ENCODE data around the gene CACNA2D3. TPM values are rescaled to one million over a fixed set of nuclear protein-coding genes. Genes with fewer than 3 reads are reported as not detected.

CACNA2D3 gene
- polyA plus RNA-seq, 2 of the 4 experiments (the other 2 are of a cell fraction): 0.04 to 0.05 TPM

DNA sequence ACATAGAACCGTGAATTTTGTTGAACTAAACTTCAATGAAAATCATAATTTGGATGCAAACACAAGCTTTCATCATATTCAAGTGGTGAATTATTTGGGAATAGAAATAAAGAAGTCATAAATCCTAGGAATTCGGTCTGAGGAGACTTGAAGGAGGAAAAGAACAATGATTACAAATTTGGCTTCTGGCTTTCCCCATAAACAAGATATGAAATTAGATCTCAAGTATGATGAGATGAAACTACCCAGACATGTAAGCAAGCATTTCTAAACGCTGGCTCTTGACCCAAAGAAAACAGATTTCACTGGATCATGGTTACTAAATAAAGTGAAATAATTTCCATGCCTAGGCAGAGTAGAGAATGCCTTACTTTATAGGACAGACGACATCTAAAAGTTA, 952.4 kb downstream of the CACNA2D3 start:
- H3K4me2 ChIP-seq: no peak overlapping the region
- H3K9me3 ChIP-seq: no peaks in the 10 kb centered on the region
- no peak for FAIRE-seq
- H3K27ac ChIP-seq: no peak overlapping the region
- ChIA-PET CTCF (no interaction called here), POLR2A (no interaction called here)
- no peak overlapping the region for H3K4me3 ChIP-seq
- TF ChIP-seq MAFK (IDR thresholded peaks at IDR 0.05; ENCODE audit: partially characterized antibody) (no peak), NFE2L2 (conservative IDR thresholded peaks at IDR 0.05; ENCODE audit: low read length) (no peak), ZFP36 (IDR thresholded peaks at IDR 0.05; ENCODE audit: borderline replicate concordance, partially characterized antibody) (no peak), SMC3 (IDR thresholded peaks at IDR 0.05) (no peak), JUN (IDR thresholded peaks at IDR 0.05) (no peak), POLR2AphosphoS2 (conservative IDR thresholded peaks at IDR 0.05; ENCODE audit: low read length) (no peak), RNF2 (IDR thresholded peaks at IDR 0.05; ENCODE audit: borderline replicate concordance, low read depth) (no peak), RARB (CRISPR knock-in tag; IDR thresholded peaks at IDR 0.05) (no peak), HOXB13 (CRISPR knock-in tag; IDR thresholded peaks at IDR 0.05; ENCODE audit: low read depth) (no peak), NR3C1 (IDR thresholded peaks at IDR 0.05) (no peak), ESRRA (IDR thresholded peaks at IDR 0.05; ENCODE audit: borderline replicate concordance, low read length) (no peak), FOSB (CRISPR knock-in tag; IDR thresholded peaks at IDR 0.05) (no peak), RAD21 (conservative IDR thresholded peaks at IDR 0.05 in 1 of 2, IDR thresholded peaks at IDR 0.05 in 1 of 2) (no peak), GATA3 (IDR thresholded peaks at IDR 0.05; ENCODE audit: borderline replicate concordance) (no peak)
- TF ChIP-seq, protein P1, sequence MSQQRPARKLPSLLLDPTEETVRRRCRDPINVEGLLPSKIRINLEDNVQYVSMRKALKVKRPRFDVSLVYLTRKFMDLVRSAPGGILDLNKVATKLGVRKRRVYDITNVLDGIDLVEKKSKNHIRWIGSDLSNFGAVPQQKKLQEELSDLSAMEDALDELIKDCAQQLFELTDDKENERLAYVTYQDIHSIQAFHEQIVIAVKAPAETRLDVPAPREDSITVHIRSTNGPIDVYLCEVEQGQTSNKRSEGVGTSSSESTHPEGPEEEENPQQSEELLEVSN (IDR thresholded peaks at IDR 0.05; ENCODE audit: borderline replicate concordance, low read depth): no peak
- TF ChIP-seq, protein P2, sequence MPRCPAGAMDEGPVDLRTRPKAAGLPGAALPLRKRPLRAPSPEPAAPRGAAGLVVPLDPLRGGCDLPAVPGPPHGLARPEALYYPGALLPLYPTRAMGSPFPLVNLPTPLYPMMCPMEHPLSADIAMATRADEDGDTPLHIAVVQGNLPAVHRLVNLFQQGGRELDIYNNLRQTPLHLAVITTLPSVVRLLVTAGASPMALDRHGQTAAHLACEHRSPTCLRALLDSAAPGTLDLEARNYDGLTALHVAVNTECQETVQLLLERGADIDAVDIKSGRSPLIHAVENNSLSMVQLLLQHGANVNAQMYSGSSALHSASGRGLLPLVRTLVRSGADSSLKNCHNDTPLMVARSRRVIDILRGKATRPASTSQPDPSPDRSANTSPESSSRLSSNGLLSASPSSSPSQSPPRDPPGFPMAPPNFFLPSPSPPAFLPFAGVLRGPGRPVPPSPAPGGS (IDR thresholded peaks at IDR 0.05): no peak
- TF ChIP-seq, protein P3, sequence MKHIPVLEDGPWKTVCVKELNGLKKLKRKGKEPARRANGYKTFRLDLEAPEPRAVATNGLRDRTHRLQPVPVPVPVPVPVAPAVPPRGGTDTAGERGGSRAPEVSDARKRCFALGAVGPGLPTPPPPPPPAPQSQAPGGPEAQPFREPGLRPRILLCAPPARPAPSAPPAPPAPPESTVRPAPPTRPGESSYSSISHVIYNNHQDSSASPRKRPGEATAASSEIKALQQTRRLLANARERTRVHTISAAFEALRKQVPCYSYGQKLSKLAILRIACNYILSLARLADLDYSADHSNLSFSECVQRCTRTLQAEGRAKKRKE (CRISPR knock-in tag; IDR thresholded peaks at IDR 0.05; ENCODE audit: low read depth): no peak
- no peak for ATAC-seq
- H3K4me1 ChIP-seq: no peaks in the 10 kb centered on the region
- DNase-seq (ENCODE audit: low read depth in 1 of 2, low spot score in 1 of 2): no peak
- WGBS (ENCODE audit: missing lambda C conversion rate): 3% methylated on average over 4 of the region's 4 CpGs

DNA sequence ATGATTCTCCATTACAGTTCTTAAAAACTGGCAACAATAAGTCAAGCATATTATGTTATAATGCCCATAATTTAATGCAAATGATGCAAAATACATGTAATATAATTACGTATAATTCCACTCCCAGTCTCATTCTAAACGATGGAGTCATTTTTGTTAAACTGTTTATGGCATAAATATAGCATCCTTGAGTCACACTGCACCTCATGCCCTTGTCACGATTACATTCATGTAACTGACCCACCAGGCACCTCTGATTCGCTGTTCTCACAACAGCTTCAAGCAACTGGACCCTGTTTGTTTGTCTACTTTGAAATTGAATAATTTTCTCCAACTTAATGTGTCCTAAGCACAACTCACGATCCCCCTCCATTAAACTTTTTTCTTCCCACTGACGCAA, 953.5 kb downstream of the CACNA2D3 start:
- Histone ChIP-seq H3K4me3 (no peak overlapping the region), H3K4me2 (no peak overlapping the region), H3K9me3 (no peaks in the 10 kb centered on the region), H3K4me1 (no peaks in the 10 kb centered on the region), H3K27ac (no peak overlapping the region)
- DNase-seq (ENCODE audit: low read depth in 1 of 2, low spot score in 1 of 2): no peak
- no peak for ATAC-seq
- TF ChIP-seq NPAS2 (CRISPR knock-in tag; IDR thresholded peaks at IDR 0.05; ENCODE audit: borderline replicate concordance): no peak
- TF ChIP-seq POLR2AphosphoS2 (conservative IDR thresholded peaks at IDR 0.05; ENCODE audit: low read length): no peak
- no peak for TF ChIP-seq FOXS1 (CRISPR knock-in tag; IDR thresholded peaks at IDR 0.05)
- no peak for TF ChIP-seq CHD2 (IDR thresholded peaks at IDR 0.05; ENCODE audit: low read length, partially characterized antibody)
- no peak for TF ChIP-seq JUN (IDR thresholded peaks at IDR 0.05)
- no peak for TF ChIP-seq NFE2L2 (conservative IDR thresholded peaks at IDR 0.05; ENCODE audit: low read length)
- no peak for TF ChIP-seq TFCP2L1 (CRISPR knock-in tag; IDR thresholded peaks at IDR 0.05)
- TF ChIP-seq BHLHE40 (IDR thresholded peaks at IDR 0.05; ENCODE audit: low read depth, low read length): no peak
- TF ChIP-seq FOSB (CRISPR knock-in tag; IDR thresholded peaks at IDR 0.05): no peak
- no peak for TF ChIP-seq HOXB13 (CRISPR knock-in tag; IDR thresholded peaks at IDR 0.05; ENCODE audit: low read depth)
- no peak for TF ChIP-seq NR3C1 (IDR thresholded peaks at IDR 0.05)
- TF ChIP-seq, protein P4, sequence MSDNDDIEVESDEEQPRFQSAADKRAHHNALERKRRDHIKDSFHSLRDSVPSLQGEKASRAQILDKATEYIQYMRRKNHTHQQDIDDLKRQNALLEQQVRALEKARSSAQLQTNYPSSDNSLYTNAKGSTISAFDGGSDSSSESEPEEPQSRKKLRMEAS (IDR thresholded peaks at IDR 0.05): no peak
- TF ChIP-seq, protein P5, sequence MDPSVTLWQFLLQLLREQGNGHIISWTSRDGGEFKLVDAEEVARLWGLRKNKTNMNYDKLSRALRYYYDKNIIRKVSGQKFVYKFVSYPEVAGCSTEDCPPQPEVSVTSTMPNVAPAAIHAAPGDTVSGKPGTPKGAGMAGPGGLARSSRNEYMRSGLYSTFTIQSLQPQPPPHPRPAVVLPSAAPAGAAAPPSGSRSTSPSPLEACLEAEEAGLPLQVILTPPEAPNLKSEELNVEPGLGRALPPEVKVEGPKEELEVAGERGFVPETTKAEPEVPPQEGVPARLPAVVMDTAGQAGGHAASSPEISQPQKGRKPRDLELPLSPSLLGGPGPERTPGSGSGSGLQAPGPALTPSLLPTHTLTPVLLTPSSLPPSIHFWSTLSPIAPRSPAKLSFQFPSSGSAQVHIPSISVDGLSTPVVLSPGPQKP (IDR thresholded peaks at IDR 0.05; ENCODE audit: low read depth, low read length): no peak
- no peak for TF ChIP-seq EHMT2 (IDR thresholded peaks at IDR 0.05; ENCODE audit: low read depth)
- TF ChIP-seq, protein P6, sequence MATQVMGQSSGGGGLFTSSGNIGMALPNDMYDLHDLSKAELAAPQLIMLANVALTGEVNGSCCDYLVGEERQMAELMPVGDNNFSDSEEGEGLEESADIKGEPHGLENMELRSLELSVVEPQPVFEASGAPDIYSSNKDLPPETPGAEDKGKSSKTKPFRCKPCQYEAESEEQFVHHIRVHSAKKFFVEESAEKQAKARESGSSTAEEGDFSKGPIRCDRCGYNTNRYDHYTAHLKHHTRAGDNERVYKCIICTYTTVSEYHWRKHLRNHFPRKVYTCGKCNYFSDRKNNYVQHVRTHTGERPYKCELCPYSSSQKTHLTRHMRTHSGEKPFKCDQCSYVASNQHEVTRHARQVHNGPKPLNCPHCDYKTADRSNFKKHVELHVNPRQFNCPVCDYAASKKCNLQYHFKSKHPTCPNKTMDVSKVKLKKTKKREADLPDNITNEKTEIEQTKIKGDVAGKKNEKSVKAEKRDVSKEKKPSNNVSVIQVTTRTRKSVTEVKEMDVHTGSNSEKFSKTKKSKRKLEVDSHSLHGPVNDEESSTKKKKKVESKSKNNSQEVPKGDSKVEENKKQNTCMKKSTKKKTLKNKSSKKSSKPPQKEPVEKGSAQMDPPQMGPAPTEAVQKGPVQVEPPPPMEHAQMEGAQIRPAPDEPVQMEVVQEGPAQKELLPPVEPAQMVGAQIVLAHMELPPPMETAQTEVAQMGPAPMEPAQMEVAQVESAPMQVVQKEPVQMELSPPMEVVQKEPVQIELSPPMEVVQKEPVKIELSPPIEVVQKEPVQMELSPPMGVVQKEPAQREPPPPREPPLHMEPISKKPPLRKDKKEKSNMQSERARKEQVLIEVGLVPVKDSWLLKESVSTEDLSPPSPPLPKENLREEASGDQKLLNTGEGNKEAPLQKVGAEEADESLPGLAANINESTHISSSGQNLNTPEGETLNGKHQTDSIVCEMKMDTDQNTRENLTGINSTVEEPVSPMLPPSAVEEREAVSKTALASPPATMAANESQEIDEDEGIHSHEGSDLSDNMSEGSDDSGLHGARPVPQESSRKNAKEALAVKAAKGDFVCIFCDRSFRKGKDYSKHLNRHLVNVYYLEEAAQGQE (IDR thresholded peaks at IDR 0.05): no peak
- TF ChIP-seq, protein P7, sequence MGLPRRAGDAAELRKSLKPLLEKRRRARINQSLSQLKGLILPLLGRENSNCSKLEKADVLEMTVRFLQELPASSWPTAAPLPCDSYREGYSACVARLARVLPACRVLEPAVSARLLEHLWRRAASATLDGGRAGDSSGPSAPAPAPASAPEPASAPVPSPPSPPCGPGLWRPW (IDR thresholded peaks at IDR 0.05): no peak
- no peak for TF ChIP-seq EHF (CRISPR knock-in tag; IDR thresholded peaks at IDR 0.05)
- 11% methylated on average over 6 of the region's 6 CpGs for WGBS (ENCODE audit: missing lambda C conversion rate)
- ChIA-PET POLR2A (no interaction called here), CTCF (no interaction called here)
- no peak for FAIRE-seq

Measured in A549 (cell line).